Liver (tissue), 3 donors: ENCODE data around the gene ITGBL1.

Source experiments
- CTCF ChIP-seq: fragments of 150-350 bp; IDR thresholded peaks from 2 replicates; pipeline ENCODE4 v1.5.1; 2017; ENCODE audit warnings: improper control_type of control experiment, low read depth, low read length; ENCODE audit not compliant: missing input control
- EGR1 ChIP-seq, 2 donors: IDR thresholded peaks; 2 replicates each; pipeline ENCODE4 v1.6.1; 2016 to 2018; ENCODE audit warnings: antibody characterized with exemption in 2 of 2, low read depth in 2 of 2
- FOXA1 ChIP-seq: IDR thresholded peaks from 2 replicates; pipeline ENCODE4 v1.6.1; 2016; ENCODE audit warnings: antibody characterized with exemption
- RAD21 ChIP-seq, 2 donors: IDR thresholded peaks; 2 replicates each; pipeline ENCODE4 v1.6.1; 2016; ENCODE audit warnings: antibody characterized with exemption in 2 of 2, mild to moderate bottlenecking in 2 of 2
- donor health status: healthy.
- donor health status: healthy.

- TF ChIP-seq CTCF (no peak), RAD21 (IDR thresholded peaks at IDR 0.05) (no peak), FOXA1 (no peak), EGR1 (IDR thresholded peaks at IDR 0.05; ENCODE audit: low read depth in 2 of 2) (no peak)
Observed at GRCh38 chr13:101681834-101682233, 229.4 kb downstream of the ITGBL1 start.
